HL-60/S4 treated with phorbol 12-myristate 13-acetate at 8.2 ng/mL for 4 days and 3 days (cell line): ENCODE measurements around the gene ZFP91.

Experiments used
- in situ Hi-C: fragments of 300-500 bp; cut with MboI; formaldehyde crosslinking; loops from 2 replicates; pipeline ENCODE4 v1.15.0; 2022; ENCODE audit warnings: low sequenced_read_pairs

Gene ZFP91

GRCh38 chr11:58659404-58659803, 80.5 kb downstream of the ZFP91 start:
- in situ Hi-C loops: no loop called here

- in situ Hi-C loops: no loop called here
Observed at GRCh38 chr11:58659910-58660570, 81.2 kb downstream of the ZFP91 start.
